ENCODE results near the gene ZDHHC22. TPM values are rescaled to one million over a fixed set of nuclear protein-coding genes. Genes with fewer than 3 reads are reported as not detected.
A peak's percentile ranks its signal among the peaks of the same experiment; 100 is the strongest.

The ZDHHC22 gene
- total and polyA plus RNA-seq, 12 donors: 0.06 to 1.2 (median 0.24) TPM; not detected in 7

DNA sequence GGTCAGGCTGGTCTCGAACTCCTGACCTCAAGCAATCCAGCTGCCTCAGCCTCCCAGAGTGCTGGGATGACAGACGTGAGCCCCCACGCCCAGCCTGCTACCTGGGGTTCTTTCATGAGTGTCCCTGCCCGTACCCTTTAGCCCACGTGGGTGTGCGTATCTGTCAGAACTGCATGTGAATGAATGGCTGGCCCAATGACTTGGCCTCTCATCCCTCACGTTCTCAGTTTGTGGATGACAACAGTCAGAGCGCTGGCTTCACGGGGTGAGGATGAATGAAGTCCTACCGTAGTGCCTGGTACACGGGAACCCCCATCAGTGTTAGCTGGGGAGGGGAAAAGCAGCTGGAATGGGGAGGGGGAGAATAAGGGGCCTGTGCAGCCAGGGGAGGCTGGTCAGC is 16.1 kb upstream of the ZDHHC22 start:
- H3K4me1 ChIP-seq (replicated peaks in 1 of 2): no peaks in the 10 kb centered on the region
- H3K27me3 ChIP-seq: no peaks in the 10 kb centered on the region
- H3K9me3 ChIP-seq (replicated peaks in 1 of 3): no peaks in the 10 kb centered on the region
- intact Hi-C loops (cut with DNase I): loop anchor here in 1 of 2 donors (10.0 kb wide), 1 partner anchor 157 kb away; no protein-coding TSS in a partner anchor
- no peak for DNase-seq
- WGBS, 4 donors: 36 to 56% (median 48%) methylated on average over 11 of the region's 11 CpGs
- H3K27ac ChIP-seq: peak overlapping the region in 1 of 5 donors; percentile 65
- TF ChIP-seq POLR2A (IDR thresholded peaks at IDR 0.05): no peak
- TF ChIP-seq, protein P1, sequence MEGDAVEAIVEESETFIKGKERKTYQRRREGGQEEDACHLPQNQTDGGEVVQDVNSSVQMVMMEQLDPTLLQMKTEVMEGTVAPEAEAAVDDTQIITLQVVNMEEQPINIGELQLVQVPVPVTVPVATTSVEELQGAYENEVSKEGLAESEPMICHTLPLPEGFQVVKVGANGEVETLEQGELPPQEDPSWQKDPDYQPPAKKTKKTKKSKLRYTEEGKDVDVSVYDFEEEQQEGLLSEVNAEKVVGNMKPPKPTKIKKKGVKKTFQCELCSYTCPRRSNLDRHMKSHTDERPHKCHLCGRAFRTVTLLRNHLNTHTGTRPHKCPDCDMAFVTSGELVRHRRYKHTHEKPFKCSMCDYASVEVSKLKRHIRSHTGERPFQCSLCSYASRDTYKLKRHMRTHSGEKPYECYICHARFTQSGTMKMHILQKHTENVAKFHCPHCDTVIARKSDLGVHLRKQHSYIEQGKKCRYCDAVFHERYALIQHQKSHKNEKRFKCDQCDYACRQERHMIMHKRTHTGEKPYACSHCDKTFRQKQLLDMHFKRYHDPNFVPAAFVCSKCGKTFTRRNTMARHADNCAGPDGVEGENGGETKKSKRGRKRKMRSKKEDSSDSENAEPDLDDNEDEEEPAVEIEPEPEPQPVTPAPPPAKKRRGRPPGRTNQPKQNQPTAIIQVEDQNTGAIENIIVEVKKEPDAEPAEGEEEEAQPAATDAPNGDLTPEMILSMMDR (IDR thresholded peaks at IDR 0.05): no peak
- H3K4me3 ChIP-seq: no peak overlapping the region
- no peaks in the 10 kb centered on the region for H3K36me3 ChIP-seq (replicated peaks in 1 of 2)

- Histone ChIP-seq H3K9me3 (replicated peaks in 1 of 3) (no peaks in the 10 kb centered on the region), H3K27ac (peak overlapping the region in 1 of 5 donors; percentile 12), H3K4me1 (replicated peaks in 1 of 2) (no peaks in the 10 kb centered on the region), H3K36me3 (replicated peaks in 1 of 2) (no peaks in the 10 kb centered on the region), H3K27me3 (no peaks in the 10 kb centered on the region), H3K4me3 (no peak overlapping the region)
- intact Hi-C loops (cut with DNase I): loop anchor here in 1 of 2 donors (10.0 kb wide), 1 partner anchor 160 kb away; no protein-coding TSS in a partner anchor
- TF ChIP-seq POLR2A (IDR thresholded peaks at IDR 0.05): no peak
- TF ChIP-seq, protein P1 (IDR thresholded peaks at IDR 0.05): no peak
- WGBS, 4 donors: 17 to 54% (median 49%) methylated on average over 1 to 2 of the region's 2 CpGs
- no peak for DNase-seq
Measured at GRCh38 chr14:77155083-77155482, 13.5 kb upstream of the ZDHHC22 start.

DNA sequence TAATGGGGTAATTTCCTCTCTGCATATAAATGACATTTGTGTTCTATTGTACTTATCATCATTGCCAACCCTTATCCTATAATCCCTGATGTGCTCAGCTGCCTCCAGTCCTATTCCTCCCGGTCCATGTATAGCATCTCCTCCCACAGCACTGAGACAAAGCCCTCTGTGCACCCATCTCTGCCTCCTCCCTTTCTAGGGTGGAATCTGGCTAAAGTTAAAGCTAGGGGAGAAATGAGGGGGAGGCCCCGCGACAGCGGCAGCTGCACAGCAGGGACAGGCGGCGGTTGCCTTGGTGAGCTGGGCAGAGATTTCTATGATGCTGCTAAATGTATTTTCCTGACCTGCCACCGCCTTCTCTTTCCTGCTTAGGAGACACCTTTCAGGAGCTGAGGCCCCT is 12.8 kb upstream of the ZDHHC22 start:
- Histone ChIP-seq H3K27ac (peak overlapping the region in 1 of 5 donors; percentile 12), H3K9me3 (replicated peaks in 1 of 3) (no peaks in the 10 kb centered on the region), H3K4me3 (no peak overlapping the region), H3K4me1 (replicated peaks in 1 of 2) (no peaks in the 10 kb centered on the region), H3K36me3 (replicated peaks in 1 of 2) (no peaks in the 10 kb centered on the region), H3K27me3 (no peaks in the 10 kb centered on the region)
- DNase-seq: no peak
- 65 to 72% (median 68%) methylated on average over 7 of the region's 7 CpGs for WGBS, 4 donors
- intact Hi-C loops (cut with DNase I): loop anchor here (5.0 to 10.0 kb wide), 3 partner anchors 58 to 160 kb away; no protein-coding TSS in a partner anchor
- TF ChIP-seq POLR2A (IDR thresholded peaks at IDR 0.05): no peak
- TF ChIP-seq, protein P1 (IDR thresholded peaks at IDR 0.05): no peak

DNA sequence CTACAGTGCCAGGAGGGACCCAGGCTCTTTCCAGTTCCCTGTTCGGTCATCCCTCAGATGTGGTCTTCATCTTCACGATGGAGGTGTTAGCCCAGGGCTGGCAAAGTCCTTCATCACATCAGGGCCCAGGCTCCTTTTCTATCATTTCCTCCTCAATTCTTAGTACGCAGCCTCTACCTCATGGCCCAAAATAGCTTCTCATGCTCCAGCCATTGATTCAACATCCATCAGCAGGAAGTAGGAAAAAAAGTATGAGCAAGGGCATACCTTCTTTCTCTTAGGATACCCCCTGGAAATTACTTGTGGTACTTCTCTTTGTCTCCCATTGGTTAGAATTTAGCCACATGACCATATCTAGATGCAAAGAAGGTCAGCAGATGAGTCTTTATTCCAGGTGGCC is 12.2 kb upstream of the ZDHHC22 start:
- no peak overlapping the region for H3K4me3 ChIP-seq
- no peaks in the 10 kb centered on the region for H3K27me3 ChIP-seq
- TF ChIP-seq POLR2A (IDR thresholded peaks at IDR 0.05): no peak
- TF ChIP-seq, protein P1 (IDR thresholded peaks at IDR 0.05): no peak
- H3K9me3 ChIP-seq (replicated peaks in 1 of 3): no peaks in the 10 kb centered on the region
- no peak overlapping the region for H3K27ac ChIP-seq
- DNase-seq: no peak
- intact Hi-C loops (cut with DNase I): loop anchor here (5.0 to 10.0 kb wide), 3 partner anchors 58 to 161 kb away; no protein-coding TSS in a partner anchor
- H3K36me3 ChIP-seq (replicated peaks in 1 of 2): no peaks in the 10 kb centered on the region
- no peaks in the 10 kb centered on the region for H3K4me1 ChIP-seq (replicated peaks in 1 of 2)
- WGBS, 4 donors: 79 to 95% (median 94%) methylated on average over 3 of the region's 3 CpGs

Data from adrenal gland (tissue), 12 donors.